ENCODE results near the gene LRRC59.
A peak's percentile ranks its signal among the peaks of the same experiment; 100 is the strongest.
"Not testable (repeated sequence)": the region's sequence is repeated elsewhere in the genome, so short reads cannot be mapped to it uniquely, and the experiment has no call there.

Gene LRRC59

DNA sequence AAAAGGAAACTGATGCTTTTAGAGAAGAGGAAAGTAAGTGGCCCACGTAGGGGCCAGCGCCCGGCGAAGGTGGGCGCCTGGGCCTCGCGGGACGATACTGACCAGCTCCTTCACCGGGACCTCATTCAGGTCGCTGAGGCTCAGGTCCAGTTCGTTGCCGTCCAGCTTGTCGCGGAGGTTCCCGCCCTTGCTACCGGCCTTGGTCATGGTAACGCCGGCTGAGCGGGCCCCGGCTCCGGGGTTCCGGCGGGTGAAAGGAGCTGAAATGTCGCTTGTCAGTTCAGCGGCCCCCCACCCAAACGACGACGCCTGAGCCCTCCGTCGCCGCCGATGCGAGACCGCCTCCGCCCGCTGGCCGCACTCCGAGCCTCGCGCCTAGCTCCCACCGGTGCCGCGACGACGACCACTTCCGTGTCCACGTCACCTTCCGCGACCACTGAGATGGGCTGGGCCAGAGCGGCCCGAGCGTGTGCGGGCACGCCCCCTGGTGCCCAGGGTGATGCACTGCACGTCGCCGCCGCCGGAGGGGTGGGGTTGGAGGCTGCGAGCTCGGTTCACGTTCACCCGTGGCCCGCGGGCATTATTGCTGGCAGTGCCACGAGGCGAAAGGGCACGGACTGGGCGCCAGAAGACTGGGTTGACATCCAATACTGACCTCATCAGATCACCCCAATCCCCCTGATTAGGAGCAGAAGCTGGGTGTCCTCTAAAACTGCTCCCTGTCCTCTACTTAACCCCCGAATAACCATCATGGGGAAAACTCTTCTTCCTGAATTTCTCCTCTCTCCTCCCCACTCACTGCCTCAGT is at the start of gene LRRC59:
TSS of gene LRRC59 (minus strand) at position 413 of the 808 bp plus-strand sequence. CDS start at position 207, 206 bp downstream.
- DNase-seq (ENCODE audit: low read depth): peak; percentile 89

DNA sequence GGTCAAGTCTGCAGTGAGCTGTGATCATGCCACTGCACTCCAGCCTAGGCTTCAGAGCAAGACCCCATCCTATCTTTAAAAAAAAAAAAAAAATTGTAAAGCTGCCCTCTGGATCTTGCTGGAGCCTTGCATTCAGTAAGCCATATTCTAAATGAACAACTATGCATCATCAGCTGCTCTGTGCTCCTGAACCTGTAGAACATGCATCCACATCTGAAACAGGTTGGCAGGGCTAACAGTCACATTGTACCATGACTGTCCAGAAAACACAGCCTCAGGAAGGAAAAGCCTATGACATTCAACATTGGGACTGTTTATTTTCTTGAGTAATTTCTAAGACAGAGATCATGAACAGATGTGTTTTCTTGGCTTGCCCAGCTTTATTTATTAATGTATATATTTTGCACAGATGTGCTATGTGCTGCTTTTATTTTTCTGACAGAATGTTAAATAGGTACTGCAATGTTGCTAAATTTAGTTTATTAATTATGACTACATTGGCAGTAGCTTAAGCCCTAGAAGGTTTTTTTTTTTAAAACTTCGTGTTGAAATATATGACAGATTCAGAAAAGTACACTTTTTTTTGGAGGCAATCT is 48.5 kb upstream of the LRRC59 start:
- no peak for DNase-seq (ENCODE audit: low read depth)

DNA sequence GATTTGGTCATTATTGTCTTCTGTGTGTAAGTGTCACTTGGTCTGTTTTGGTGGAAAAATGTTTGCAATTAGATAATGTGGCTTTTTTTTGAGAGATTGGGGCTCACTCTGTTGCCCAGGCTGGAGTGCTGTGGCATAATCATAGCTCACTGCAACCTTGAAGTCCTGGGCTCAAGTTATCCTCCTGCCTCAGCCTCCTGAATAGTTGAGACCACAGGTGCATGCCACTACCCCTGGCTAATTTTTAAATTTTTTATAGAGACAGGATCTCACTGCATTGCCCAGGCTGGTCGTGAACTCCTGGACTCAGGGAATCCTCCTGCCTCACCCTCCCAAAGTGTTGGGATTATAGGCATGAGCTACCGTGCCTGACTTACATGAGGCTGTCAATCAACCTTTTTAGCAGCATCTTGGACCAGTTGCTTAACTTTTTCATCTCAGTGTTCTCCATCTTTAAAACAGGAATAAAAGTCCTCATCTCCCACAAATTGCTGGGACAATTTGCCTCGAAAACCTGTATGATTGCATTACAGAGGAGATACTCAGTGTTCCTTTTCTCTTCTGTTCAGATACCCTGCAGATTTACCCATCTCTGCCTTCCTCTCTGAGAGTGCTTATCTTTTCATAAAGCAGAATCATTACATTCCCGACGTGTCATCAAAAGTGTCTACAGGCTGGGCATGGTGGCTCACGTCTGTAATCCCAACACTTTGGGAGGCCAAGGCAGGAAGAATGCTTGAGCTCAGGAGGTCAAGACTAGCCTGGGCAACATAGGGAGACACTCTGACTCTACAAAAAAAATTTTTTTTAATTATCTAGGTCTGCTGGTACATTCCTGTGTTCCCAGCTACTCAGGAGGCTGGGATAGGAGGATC is 47.8 kb upstream of the LRRC59 start:
- no peak for DNase-seq (ENCODE audit: low read depth)

DNA sequence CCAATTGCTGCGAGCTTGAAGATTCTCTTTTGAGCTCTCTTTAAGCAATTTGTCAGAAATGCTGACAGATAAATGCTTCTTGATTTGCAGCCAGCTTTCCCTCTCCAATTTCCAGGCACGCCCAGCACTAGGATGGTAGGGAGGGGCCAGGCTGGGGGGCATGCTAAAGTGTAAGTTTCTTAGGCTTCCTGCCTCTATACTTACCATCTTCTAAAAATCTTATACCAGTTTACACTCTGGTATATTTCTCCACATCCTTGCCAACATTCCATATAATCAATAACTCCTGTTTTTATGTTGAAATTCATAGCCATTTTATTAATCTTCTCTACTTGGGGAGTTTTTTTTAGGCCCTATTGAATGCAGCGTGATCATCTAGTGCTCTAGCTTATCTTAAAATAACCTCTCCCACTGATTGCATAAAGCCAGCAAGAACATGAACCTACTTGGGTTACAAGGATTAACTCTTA is 46.2 kb upstream of the LRRC59 start:
- DNase-seq (ENCODE audit: low read depth): no peak

DNA sequence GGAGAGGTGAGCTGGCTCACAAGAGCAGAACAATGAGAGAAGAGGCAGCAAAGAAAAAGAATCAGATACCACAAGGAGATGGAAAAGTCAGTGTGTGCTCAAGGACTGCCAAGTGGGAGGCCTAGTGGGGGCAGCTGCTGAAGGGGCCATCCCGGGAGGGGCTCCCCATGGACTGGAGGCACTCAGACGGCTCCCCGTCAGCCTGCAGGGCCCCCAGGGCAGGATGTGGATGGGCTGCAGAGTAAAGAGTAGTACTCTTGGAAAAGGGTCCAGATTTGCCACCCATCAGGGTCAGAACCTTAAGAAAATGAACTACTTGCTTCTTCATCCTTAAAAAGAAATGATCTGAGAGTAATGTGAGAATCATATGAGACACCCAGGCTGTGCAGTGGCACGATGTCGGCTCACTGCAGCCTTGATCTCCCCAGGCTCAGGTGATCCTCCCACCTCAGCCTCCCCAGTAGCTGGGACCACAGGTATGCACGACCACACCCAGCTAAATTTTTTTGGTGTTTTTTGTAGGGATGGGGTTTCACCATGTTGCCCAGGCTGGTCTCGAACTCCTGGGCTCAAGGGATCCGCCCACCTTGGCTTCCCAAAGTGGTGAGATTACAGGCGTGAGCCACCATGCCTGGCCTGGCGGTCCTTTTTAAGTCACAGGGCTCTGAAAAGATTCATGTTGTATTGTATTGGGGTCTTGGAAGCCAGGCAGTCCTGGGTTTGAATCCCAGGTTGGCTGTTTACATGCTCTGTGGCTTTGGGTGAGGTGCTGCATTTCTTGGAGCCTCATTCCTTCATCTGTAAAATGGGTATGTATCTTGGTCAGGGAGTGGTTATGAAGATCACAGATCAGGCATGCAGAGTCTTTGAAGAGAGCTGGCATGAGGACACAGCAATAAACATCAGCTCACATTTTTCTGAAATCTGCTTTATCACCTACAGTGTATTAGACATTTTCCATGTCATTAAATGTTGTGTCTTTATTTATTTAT is 43.8 kb upstream of the LRRC59 start:
- DNase-seq (ENCODE audit: low read depth): no peak

DNA sequence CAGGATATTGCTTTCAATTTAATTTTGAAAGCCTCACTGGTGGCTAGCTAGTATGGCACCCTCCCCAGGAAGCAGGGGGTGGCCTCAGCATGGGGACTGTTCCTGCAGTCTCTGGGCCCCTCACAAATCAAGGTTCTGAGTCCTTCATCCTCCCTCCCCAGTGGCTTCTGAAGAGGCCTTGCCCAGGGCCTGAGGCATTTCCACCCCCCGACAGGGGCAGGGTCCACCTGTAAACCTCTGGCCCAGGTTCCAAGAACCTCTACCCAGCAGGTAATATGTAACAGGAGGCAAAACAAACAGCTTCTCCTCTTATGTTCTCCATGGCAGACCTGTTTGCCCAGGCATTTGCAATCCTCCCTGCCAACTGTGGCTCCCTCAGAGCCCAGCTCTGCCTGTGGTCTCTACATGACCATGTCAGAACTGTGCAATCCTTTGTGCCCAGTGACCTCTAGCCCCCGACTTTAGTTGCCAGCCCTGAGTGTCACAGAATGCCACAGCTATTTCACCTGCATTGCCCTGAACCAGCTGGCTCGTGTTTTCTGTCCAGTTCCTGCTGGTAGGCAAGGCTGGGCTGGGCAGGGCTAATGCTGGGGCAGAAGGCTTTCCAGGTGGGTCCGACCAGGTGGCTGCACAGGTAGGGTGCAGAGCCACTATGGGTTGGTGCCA is 43.0 kb upstream of the LRRC59 start:
- DNase-seq (ENCODE audit: low read depth): no peak

DNA sequence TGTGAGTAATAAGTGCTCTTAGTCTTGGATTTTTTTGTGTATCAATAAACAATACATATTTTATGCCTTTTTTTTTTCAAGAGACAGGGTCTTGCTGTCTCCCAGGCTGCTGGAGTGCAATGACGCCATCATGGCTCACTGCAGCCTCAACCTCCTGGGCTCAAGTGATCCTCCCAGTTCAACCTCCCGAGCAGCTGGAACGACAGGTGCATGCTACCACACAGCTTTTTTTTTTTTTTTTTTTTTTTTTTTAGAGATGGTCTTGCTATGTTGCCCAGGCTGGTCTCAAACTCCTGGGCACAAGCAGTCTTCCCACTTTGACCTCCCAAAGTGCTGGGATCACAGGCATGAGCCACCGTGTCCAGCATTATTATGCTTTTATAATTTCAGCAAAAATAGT is 41.7 kb upstream of the LRRC59 start:
- DNase-seq (ENCODE audit: low read depth): no peak

DNA sequence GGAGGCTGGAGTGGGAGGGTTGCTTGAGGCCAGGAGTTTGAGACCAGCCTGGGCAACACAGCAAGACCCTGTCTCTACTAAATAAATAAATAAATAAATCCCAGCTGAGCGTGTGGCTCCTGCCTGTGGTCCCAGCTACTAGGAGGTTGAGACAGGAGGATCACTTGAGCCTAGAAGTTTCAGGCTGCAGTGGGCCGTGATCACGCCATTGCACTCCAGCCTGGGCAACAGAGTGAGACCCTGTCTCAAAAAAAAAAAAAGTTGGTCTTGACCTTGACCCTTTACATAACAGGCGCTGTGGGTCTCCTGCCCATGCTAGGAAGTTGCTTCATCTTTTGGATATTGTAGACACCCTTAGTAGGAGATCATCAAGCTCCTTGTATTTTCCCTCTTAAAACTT is 40.1 kb upstream of the LRRC59 start:
- no peak for DNase-seq (ENCODE audit: low read depth)

DNA sequence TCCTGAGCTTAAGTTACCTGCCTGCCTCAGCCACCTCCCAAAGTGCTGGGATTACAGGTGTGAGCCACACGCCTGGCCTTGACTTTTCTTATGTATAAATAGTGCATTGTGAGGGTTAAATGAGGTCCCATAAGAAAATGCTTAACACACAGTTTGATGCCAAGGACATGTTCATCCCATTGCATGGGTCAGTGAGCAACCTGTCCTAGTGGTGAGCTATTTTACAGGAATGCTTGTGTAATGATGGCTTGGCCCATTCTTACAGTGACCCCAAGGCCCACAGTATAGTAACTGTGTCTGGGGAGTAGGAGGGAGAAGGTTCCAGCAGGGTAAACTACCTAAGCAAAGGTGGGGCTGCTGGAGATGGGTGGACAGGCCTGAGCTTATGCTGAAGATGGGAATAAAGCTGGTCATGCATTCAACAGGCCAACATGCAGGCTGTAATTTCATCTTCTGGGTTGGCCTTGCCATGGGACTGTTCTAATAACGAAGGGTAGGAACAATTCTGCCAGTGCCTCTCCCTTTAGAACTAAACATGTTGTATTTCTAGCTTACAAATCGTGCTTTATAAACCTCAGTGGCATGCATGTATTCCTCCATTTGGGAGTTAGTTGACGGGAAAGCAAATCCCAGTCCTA is 34.9 kb upstream of the LRRC59 start:
- no peak for DNase-seq (ENCODE audit: low read depth)

DNA sequence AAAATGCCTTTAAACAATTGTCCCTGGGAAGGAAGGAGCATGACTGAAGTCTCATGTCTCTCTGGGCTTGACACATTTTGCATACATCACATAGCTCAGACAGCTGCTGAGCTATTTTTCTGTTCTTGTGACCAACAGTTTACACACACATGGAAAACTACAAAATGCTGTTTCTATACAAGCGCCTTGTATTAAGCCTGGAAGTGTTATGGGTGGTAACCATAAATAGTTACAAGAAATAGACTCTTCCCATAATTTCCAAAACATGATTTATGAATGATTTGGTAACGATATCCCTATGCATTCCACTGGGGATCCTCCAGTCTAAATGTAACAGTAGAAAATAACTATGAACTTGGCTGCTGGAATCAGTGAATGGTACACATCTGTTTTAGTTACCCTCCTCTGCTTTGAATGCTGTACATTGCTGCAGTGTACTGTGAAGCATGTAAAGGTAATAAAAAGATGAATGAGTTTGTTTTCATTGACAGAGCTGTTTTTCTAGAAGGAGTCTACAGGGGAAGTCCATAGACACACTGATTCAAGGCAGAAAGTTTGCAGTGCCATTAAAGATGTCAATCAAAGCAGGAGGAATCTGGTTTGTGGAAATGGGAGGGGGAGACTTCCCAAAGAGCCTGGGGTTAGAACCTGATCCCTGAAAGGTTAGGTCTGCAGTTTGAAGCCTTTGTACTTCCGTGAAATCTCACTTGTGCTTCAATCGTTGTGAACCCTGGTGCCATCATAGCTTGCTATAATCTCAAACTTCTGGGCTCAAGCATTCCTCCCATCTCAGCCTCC is 33.7 kb upstream of the LRRC59 start:
- no peak for DNase-seq (ENCODE audit: low read depth)

DNA sequence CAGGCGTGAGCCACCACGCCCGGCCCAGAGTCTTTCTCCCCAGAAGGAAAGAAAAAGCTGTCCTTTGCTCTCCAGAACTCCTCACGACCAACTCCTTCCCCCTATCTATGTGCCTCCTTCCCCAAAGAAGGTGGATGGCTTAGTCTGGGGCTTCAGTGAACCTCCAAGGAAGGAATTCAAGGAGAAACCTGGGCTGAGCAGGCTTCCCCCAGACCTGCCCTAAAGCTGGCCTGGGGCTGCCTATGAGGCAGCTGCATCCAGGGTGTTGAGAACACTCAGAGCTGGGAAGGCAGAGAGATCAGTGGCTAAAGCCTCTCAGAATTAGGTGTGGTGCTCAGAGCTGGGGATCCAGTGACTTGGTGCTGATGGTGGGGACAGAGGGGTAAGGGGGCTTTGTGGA is 32.5 kb upstream of the LRRC59 start:
- DNase-seq (ENCODE audit: low read depth): no peak

DNA sequence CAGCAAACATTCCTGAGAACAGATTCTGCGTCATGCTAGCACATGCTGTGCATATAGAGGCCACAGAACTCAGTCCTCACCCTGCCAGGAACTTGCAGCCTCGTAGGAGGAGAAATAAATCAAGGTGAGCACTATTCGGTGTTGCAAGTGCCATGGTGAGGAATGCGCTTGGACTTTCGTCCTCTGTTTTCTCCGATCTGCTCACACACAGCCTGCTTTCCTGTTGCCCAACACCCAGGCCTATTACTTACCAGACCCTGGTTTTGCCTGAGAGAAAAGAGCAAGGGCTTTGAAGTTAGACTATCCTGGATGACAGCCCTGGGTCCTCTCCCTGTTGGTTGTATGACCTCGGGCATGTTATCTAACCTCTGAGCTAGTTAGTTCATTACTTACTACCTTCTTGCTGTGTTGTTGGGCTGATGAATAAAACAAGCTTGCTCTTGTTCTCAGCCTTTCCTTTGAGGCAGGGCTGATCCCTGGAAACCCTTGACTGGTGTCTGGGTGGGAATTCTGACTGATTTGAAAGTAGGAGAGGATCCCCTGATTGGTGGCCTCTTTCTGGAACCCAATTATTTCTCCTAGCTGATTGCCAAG is 31.6 kb upstream of the LRRC59 start:
- no peak for DNase-seq (ENCODE audit: low read depth)

DNA sequence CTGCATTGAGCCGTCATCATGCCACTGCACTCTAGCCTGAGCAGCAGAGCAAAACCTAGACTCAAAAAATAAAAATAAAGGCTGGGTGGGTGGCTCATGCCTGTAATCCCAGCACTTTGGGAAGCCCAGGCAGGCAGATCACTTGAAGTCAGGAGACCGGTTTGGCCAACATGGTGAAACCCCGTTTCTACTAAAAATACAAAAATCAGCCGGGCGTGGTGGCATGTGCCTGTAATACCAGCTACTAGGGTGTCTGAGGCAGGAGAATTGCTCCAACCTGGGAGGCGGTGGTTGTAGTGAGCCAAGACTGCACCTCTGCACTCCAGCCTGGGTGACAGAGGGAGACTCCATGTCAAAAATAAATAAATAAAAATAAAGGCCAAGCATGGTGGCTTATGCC is 30.8 kb upstream of the LRRC59 start:
- DNase-seq (ENCODE audit: low read depth): not testable (repeated sequence)

DNA sequence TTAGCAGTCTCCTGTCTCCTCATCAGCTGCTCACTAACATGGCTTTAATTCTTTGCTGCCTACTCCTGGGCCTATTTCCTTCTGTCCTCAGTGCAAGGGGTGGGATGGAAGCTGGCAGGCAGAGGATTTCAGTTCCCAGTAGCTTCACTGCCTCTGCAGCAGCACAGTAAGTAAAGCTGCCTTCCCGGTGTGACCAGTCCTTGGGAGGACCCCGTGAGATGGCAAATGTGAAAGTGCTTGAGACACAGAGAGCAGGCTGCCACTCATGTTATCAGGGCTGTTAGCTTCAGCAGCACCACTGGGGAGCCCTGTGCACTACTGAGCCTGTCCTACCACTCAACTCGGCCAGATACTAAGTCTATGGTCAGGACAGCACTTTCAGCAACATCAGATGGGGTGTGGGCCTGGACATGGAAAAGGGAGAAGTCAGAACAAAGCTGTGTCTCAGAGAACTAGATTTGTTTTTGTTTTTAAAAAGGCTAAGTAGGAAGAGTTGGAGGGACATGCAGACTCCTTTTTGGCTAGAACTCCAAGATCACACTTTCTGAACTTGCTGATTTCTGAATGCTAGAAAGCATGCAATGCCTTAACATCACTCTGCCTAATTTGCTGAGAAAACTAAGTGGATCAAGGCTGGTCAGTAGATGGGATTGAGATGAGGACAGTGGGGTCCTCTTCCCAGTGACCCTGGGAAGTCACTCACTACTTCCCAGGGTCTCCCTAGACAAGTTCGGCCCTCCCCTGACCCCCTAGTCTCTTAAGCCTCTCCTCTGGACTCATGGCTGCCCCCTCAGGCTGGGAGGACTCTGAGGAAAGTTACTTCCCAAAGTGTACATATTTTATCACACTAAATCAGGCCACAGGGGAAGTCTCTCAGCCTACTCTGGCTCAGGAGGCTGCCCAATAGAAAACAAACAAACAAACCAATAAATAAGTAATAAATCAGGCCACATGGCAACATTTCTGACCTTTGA is 29.8 kb upstream of the LRRC59 start:
- DNase-seq (ENCODE audit: low read depth): no peak

DNA sequence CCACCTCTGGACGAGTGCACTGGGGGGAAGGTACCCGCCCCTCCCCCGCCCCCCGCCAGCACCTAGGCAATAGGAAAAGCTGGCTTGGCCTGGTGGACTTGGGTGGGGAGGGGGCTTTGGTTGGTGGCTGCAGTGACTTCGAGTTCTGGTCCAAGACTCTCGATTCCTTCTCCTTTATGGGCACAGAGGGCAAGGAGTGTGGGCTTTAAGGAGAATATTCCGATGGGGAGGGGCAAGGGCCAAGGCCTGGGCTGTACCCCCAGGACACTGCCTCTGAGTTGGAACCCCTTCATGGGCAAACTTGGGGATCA is 29.1 kb upstream of the LRRC59 start:
- no peak for DNase-seq (ENCODE audit: low read depth)

DNA sequence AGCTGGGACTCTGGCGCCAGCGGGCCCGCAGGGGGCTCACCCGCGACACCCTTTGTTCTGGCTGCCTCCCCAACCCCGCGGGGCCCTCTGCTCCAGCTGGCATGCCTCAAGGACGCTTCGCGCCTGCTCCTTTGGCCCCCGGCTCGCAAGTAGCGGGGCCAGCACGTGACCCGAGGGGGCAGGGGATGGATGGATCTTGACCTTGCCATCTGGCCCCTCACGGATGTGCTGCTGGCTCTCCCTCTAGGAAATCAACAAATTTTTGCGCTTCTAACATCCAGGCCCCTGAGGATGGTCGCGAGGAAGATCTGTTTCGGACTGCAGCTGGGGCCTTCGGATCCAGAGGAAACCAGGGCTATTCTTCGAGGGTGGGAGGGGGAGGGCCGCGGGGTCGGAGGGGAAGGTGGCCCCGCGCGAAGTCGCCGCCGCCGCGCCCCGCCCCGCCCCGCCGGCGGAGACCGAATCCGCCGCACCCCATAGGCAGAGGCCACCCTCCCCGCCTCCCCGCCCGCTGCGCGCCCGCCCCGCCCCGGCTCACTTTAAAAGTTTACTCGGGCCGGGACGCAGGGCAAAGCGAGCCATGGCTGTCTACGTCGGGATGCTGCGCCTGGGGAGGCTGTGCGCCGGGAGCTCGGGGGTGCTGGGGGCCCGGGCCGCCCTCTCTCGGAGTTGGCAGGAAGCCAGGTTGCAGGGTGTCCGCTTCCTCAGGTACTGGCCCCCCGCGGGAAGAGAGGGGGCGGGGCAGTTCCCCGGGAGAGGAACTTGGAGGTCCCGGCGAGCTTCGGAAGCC is 28.6 kb upstream of the LRRC59 start, which contains the start of gene ACSF2:
TSS of gene ACSF2 (plus strand) at position 537 of the 790 bp plus-strand sequence. CDS start at position 581, 44 bp downstream.
- peak; percentile 63 for DNase-seq (ENCODE audit: low read depth)

Measured in activated T-helper 9 cell treated with anti-CD3 and anti-CD28 coated beads, Interleukin-2, amount 50 U/mL, for 16 hours (primary cell).